HG03135 (cell line): ENCODE measurements around the gene RNASET2.
A peak's percentile ranks its signal among the peaks of the same experiment; 100 is the strongest.

Experiments
- ATAC-seq: cut with Tn5 transposase; IDR thresholded peaks from one replicate; pipeline ENCODE4 v1.9.1; 2021; ENCODE audit warnings: mild to moderate bottlenecking, moderate library complexity; ENCODE audit not compliant: unreplicated experiment

Gene RNASET2

DNA sequence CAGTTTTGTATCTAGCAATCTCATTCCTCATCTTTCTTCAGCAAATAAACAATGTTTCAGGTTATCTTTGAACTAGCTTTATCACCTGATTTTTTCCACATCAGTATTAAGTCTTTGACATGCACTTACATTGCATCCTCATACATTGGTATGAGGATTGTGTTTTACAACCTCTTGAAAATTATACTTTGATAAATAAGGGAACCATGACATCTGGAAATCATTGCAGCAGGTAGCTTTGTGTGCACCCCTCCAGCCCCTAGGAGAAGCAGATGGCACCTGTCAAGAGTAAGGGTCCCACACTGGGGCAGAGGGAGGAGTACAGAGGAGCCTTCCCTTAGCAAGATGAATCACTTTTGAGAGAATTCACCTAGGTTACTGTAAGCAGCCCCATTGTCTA lies 13.7 kb upstream of the RNASET2 start:
- ATAC-seq: no peak

DNA sequence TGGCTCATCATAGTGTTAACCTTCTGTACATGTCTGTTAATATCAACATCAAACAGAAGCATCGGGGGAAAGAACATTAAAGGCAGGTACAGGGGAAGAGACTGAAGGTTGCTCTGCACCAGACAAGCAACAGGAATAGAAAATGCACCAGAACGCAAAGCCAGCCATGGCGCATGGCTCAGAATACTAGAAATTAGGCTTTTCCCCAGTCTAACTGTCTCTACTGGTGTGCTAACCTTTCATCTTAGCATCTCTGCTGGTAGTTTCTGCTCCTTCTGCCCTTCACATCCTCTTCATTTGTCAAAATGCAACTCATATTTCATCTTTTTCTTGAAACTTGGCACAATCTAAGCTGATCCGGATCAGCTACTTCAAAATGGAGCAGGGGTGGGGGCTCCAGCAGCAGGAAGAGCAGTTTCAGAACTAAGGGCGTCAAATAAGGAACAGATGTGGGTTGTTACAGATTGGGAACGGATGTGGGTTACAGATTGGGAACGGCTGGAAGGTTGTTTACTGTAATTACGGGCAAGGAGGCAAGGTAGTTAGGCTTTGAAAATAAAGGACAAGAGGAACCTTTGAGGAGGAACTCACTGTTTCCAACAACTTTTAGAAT lies 13.1 kb upstream of the RNASET2 start:
- ATAC-seq: no peak

DNA sequence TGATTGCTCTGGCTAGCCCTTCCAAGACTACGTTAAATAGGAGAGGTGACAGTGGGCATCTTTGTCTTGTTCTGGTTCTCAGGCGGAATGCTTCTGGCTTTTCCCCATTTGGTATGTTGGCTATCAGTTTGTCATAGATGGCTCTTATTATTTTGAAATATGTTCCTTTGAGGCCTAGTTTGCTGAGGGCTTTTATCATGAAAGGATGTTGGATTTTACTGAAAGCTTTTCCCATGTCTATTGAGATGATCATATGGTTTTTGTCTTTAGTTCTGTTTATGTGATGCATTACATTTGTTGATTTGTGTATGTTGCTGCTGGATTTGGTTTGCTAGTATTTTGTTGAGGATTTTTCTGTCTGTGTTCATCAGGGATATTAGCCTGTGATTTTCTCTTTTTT lies 9.9 kb upstream of the RNASET2 start:
- ATAC-seq: no peak

DNA sequence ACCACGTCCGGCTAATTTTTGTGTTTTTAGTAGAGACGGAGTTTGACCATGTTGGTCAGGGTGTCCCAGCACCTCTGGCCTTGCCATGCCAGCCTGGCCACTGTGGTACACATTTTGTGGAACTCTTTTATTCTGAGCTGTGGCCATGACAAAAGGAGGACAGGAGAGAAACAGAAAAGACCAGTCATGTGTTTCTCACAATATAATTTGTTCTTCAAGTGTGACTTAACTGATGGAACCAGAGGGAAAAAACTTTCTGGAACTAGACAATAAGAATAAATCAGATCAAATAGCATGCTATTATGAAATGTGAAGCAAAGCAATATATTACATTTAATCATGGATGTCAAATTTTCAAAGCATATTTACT lies 4.2 kb upstream of the RNASET2 start:
- no peak for ATAC-seq

DNA sequence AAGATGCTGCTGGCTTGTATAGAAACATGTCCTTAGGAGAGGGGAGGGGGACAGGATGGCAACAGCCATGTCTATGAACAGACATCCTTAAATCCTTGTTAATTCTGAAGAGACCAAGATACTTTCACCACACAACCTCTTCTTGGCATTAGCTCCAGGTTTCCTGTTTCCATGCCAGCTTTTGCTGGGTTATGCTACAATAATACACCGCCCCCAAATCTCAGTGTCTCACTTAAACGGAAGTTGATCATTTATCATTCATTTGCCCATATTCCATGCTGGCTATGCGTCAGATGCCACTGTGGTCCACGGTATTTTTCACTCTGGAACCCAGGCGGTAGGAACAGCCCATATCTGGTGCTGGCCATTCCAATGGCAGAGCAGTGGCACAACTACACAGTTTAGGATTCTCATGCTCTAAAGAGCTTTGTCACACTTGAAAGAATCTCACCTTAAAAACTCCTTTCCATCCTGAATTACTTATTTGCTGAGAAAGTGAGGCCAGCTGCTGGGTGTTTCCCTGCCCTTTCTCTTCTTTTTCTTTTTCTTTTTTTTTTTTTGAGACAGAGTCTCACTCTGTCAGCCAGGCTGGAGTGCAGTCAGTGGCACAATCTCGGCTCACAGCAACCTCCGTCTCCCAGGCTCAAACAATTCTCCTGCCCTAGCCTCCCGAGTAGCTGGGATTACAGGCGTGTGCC lies 3.7 kb upstream of the RNASET2 start:
- ATAC-seq: no peak

DNA sequence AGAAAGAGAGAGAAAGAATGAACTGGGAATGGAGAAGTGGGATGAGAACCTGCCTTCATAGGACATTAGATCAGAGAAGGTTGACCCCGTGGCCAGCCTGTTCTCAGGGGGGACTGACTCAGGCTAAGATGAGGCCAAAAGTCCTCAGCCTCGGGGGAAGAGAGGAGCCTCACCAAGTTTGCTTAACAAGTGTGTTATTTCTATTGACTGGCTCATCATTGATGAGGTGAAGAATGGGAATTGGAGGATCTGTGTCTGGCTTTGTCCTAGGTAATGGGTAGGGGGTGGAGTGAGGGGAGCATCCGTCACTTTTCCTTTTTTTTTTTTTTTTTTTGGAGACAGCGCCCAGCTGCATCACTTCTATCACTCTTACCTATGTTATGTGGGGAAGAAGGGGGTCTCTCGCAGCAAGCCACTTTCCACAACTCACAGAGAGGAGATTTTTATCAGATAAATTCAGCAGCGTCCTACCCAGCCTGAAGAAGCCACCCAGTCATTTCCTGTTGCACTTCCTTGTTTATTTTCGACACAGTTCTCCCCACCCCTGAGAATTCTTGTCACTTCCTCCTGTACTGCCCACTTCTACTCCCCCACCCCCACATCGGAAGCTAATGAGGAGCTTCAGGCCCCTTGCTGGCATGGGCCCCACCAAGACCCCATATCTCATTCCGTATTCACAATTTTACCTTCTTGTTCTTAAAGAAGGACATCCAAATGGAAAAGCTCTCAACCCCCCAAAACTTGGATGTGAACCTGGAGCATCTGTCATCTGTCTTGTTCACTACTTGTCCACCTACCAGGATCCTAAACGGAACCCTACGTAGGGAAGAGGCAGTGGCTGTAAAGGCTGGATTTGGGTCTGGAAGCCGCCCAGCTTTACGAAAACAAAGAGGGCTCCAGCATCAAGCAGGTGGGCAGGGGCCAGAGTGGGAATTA lies 2.8 kb upstream of the RNASET2 start:
- no peak for ATAC-seq

DNA sequence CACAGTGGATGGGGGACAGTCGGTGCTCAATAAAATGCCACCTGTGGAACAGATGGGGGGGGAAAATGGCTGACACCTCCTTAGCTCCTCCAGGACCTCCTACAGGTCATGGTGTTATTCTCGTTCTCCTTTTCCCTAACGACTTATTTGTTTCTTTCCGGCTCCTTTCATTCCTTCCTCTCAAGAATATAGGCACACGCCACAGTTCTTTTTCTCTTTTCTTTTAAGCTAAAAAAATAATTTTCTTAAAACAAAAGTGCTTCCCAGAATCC lies 1.4 kb upstream of the RNASET2 start:
- no peak for ATAC-seq

DNA sequence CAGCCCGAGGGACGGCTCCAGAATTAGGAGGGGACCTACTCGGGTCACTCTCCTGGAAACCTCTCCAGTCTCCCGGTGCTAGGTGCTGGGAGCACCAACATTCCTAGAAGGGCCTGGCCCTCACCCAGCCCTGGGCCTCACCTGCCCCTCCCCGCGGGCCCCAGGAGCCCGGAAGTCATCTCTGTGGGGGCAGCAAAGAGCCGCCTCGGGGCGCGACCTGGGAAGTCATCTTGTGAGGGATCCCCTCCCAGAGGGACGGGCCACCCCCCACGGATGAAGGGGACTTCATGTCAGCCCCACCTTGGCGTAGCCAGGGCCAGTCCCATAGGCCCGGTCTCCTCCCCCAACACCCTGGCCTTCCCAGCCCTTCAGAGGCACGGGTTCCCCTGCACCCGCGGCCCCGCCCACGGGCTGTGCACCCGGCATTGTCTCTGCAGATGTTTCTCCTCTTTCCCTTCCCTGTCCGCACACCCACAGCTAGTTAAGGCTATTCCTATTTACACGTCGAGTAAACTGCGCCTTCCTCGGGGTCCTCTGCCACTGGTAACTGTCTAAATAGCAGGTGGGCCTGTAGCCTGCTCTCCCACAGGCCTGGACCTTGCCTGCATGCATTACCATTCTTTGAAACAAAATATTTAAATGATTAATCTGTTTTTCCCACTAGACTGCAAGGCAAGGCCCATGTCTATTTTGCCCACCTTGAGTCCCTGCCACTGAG lies 896 bp upstream of the RNASET2 start:
- peak; percentile 23 for ATAC-seq

DNA sequence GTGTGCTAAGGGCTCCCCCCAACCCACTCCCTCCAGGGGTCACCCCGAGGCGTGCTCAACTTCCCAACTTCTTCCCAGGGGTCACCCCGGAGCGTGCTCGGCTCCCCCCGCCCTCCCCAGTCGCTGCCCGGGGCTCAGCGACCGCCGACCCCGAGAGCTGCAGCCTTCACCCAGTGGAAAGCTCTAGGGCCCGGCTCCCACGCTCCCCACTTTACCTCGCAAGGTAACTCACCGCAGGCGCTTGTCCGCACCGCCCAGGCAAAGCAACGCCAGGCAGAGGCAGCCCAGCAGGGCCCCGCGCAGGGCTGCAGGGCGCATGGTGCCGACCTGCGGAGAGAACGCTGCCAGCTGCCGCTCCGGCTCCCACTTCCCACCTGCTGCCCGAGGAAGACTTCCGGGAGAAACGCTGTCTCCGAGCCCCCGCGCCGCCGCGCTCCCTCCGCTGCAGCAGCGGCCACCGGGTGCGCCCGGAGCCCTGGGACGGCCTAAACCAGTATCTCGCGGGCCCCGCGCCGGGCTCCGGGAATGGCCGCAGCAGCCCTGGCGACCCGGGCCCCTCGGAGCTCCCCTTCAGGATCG lies 396 bp downstream of the RNASET2 start:
- peak; percentile 9 for ATAC-seq

DNA sequence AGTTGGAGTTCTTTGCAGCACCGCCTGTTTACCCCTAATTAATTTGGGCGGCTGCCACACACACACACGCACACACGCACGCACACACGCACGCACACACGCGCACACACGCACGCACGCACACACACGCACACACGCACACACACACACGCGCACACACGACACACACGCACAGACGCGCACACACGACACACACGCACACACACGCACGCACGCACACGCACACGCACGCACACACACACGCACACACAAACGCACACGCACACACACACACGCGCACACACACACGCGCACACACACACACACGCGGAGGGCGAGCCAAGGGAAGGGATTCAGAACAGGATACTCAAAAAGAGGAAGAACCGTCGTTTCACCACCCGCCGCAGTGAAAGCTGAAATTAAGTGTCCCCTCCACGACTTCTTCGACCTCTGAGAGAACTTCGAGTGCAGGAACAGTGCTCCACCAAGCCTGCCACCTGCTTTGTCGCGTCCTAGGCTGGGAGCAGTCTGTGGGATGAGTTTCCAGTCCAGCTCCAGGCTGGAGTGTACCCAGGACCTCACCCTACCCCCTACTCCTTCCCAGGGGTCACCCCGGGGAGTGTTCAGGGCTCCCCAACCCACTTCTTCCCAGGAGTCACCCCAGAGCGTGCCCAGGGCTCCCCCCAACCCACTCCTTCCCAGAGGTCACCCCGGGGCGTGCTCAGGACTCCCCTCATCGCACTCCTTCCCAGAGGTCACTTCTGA lies 1.1 kb downstream of the RNASET2 start:
- no peak for ATAC-seq

DNA sequence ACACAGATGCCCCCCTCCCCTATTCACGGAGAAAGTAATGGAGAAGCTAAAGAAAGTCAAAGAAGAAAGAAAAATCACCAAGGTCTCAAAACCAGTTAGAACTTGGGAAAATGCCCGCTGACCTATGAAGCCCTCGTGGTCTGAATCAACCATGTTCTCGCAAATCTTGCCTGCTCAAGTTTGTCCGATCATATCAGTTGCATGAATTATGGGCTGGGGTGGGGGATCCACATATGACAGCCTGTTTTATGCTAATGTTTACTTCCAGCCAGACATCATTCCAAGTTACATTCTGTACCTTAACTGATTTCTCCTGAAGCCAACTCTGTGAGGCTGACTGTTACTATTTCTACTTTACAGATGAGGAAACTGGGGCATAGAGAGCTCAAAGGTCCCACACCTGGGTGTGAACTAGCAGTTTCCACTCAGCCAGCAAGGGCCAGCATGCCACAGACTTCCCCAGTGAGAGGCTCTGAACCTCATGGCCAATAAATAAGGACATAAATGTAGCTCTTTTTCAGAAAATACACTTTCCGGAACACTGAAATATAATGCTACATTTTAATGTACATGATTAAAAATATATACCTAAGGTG lies 2.1 kb downstream of the RNASET2 start:
- ATAC-seq: no peak

DNA sequence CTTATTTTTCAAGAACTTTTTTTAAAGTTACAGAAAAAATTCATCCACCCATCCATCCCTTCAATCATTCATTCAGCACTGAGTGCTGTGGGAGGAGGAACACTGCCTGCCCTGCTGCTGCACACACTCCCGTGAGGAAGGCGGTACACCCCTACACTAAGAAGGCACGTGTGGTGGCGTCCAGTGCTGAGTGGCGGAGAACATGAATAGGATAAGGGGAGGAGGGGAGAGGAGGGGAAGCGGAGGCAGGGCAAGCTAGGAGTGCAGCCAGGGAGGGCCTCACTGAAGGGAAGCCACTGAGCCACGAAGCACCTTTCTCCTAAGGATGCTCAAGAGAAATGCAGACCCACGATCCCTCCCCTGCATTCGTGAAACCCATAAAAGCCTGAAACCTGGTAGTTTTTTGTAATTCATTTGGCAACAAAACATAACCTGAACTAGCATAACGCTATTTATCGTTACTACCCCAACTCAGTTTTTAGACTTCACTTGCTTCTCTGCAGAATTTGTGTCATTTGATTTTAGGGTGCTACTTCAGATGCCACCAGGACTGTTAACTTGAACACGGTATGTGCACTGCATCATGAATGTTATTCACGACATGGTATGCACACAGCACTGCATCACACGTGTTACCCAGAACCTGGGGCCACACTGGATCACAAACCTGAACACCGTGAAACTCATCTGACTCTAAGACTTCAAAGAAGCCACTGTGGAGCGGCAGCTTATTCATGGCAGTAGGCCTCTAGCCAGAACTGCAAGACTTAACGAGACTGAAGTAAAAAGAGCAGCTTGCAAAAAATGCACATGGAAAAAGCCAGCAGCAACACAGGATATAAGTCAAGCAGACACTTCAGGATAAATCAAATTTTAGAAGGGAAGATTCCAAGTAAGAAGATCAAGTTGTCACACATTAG lies 3.5 kb downstream of the RNASET2 start:
- ATAC-seq: no peak

DNA sequence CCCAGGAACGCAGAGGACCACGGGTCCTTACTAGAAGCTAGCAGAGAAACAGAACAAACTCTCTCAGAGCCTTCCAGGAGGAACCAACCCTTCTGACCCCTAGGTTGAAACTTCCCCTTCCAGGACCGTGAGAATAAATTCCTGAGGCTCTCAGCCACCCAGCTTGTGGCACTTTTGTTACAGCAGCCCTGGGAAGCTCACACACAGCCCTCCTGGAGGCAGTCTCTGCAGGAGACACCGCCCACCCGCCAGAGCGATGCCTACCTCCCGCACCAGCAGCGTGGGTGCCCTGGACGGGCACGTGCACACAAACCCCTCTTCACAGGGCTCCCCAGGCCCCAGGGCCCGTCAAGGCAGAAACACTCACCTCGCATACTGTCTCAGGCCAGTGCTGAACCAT lies 4.2 kb downstream of the RNASET2 start:
- ATAC-seq: no peak

DNA sequence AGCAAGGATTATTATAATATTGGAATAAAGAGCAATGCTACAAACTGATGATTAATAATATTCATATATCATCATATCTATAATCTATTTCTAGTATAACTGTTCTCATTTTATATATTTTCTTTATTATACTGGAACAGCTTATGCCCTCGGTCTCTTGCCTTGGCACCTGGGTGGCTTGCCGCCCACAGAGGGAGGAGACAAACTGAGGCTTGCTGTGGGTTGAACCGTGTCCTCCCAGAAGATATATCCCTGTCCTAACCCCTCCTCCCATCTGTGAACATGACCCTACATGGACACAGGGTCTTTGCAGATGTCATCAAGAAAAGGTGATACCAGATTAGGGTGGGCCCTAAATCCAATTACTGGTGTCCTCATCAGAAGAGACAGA lies 4.7 kb downstream of the RNASET2 start:
- no peak for ATAC-seq

DNA sequence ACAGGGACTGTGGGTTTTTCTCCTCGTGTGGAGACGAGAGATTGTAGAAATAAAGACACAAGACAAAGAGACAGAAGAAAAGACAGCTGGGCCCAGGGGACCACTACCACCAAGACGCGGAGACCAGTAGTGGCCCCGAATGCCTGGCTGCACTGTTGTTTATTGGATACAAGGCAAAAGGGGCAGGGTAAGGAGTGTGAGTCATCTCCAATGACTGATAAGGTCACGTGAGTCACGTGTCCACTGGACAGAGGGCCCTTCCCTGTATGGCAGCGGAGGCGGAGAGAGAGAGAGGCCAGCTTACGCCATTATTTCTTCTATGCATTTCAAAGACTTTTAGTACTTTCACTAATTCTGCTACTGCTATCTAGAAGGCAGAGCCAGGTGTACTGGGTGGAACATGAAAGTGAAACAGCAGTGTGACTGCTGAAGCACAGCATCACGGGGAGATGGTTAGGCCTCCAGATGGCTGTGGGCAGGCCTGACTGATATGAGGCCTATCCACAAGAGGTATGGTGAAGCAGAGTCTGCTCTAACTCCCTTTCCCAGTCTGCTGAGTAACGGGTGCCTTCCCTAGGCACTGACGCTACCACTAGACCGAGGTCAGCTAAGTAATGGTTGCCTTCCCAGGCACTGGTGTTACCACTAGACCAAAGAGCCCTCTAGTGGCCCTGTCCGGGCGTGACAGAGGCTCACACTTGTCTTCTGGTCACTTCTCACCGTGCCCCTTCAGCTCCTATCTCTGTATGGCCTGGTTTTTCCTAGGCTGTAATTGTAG lies 5.3 kb downstream of the RNASET2 start:
- peak; percentile 89 for ATAC-seq

DNA sequence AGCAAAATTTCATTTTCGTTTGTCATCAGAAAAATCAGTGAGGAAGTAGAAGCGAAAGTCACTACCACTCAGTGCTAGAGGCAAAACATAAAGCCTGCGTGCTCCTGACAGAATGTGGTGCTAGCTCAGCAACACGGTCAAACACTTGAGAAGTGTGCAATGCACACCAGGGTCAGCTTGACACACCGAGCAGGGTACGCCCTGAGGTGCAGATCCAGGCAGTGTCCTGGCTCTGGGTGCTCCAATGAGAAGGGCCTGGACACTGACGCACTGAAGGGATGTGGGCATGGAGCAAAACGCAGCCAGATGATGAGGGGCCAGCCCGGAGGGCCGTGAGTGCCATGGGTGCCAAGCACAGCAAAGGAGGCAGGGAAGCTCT lies 5.9 kb downstream of the RNASET2 start:
- peak; percentile 47 for ATAC-seq

DNA sequence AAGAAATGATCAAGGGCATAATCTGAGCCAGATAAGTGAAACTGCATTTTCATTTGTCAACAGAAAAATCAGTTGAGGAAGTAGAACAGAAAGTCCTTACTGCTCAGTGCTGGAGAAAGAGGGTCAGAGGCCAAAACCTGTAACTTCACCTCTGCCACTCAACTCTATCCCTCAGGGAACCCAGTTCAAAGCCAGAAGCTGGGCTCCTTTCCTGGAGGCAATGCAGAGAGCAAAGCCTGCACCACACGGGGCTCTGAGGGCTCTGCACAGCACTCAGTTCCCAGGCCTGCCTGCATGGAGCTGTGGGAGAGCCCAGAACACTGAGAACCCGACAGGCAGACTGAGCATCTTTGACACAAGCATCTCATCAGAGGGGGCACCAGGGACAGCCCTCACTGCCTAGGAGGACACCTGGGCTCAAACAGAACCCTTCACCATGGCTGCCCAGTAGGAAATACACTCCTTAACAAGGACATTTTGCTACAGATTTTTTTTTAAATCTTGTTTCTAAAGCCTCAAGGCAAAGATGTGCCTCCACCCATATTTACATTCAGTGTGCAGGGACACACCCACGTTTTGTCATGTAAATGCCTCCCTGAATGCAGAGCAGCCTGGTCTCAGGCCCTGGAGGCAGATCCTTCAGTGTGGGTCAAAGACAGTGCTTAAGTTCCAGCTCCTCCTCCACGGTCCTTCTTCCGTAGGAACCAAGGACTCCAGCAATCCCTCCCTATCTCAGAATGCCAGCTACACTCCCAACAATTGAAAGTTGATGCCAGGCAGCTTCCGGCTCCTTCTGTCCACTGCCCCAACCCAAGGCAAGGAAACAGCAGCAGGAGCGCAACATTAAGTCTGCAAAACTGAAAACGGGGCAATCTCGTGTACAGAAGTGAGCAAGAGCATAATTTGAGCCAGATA lies 6.6 kb downstream of the RNASET2 start:
- ATAC-seq: peak; percentile 1
